SK-N-SH (cell line): Measurements from ENCODE around the gene LPCAT3.

Source experiments
- CHD2 ChIP-seq: fragments of 150-350 bp; IDR thresholded peaks from 2 replicates; pipeline ENCODE4 v1.6.1; 2018; ENCODE audit warnings: low read length; ENCODE audit not compliant: partially characterized antibody
- RFX5 ChIP-seq: IDR thresholded peaks from 2 replicates; pipeline ENCODE4 v1.6.1; 2012; ENCODE audit warnings: mild to moderate bottlenecking, improper control_type of control experiment, low read length
- SIN3A ChIP-seq: IDR thresholded peaks from 2 replicates; pipeline ENCODE4 v1.6.1; 2012; ENCODE audit warnings: low read depth, mild to moderate bottlenecking, low read length, moderate library complexity, borderline replicate concordance
- TF ChIP-seq, protein P1 (sequence below): IDR thresholded peaks from 2 replicates; pipeline ENCODE4 v1.6.1; 2012; ENCODE audit warnings: mild to moderate bottlenecking, low read depth, low read length, moderate library complexity
- TF ChIP-seq, protein P2 (sequence below): fragments of 200-600 bp; sonication (generic); IDR thresholded peaks from 2 replicates; pipeline ENCODE4 v1.6.1; 2017; ENCODE audit warnings: antibody characterized with exemption, mild to moderate bottlenecking, moderate library complexity
- TF ChIP-seq, protein P3 (sequence below): IDR thresholded peaks from 2 replicates; pipeline ENCODE4 v1.4.0; 2012; ENCODE audit warnings: low read depth, borderline replicate concordance

DNA sequence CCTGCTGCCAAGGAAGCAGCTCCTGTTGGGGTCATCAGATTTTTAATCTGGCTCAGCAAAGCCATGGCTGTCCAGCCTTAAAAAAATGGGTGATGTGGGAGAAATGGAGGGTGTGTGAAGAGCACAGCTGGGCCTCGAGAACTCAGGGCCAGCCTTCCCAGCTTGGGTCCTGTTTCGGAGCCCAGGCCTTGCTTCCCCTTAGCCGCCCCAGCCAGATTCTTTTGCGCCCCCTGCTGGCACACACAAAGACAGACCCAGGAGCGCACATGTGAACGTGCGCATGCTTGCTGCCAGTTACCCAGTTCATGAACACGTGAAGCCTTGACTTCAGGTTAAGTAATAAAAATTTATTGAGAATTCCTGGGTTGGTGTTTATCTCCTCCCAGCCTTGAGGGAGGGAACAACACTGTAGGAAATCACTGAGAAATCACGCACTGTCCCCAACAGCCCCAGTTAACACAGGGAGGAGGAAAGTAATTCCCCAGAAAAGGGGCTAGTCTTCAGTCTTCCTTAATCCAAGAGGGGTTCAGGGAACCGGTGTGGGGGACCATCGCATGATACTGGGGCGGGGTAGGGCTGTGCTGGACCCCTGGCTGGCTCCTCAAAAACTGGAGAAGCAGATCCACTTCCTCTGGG, 53.1 kb downstream of the LPCAT3 start:
- TF ChIP-seq CHD2 (no peak), RFX5 (no peak), SIN3A (peak; percentile 57; the same call in 1 of the 2 replicates)
- TF ChIP-seq, protein P1, sequence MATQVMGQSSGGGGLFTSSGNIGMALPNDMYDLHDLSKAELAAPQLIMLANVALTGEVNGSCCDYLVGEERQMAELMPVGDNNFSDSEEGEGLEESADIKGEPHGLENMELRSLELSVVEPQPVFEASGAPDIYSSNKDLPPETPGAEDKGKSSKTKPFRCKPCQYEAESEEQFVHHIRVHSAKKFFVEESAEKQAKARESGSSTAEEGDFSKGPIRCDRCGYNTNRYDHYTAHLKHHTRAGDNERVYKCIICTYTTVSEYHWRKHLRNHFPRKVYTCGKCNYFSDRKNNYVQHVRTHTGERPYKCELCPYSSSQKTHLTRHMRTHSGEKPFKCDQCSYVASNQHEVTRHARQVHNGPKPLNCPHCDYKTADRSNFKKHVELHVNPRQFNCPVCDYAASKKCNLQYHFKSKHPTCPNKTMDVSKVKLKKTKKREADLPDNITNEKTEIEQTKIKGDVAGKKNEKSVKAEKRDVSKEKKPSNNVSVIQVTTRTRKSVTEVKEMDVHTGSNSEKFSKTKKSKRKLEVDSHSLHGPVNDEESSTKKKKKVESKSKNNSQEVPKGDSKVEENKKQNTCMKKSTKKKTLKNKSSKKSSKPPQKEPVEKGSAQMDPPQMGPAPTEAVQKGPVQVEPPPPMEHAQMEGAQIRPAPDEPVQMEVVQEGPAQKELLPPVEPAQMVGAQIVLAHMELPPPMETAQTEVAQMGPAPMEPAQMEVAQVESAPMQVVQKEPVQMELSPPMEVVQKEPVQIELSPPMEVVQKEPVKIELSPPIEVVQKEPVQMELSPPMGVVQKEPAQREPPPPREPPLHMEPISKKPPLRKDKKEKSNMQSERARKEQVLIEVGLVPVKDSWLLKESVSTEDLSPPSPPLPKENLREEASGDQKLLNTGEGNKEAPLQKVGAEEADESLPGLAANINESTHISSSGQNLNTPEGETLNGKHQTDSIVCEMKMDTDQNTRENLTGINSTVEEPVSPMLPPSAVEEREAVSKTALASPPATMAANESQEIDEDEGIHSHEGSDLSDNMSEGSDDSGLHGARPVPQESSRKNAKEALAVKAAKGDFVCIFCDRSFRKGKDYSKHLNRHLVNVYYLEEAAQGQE, result no peak
- TF ChIP-seq, protein P2, sequence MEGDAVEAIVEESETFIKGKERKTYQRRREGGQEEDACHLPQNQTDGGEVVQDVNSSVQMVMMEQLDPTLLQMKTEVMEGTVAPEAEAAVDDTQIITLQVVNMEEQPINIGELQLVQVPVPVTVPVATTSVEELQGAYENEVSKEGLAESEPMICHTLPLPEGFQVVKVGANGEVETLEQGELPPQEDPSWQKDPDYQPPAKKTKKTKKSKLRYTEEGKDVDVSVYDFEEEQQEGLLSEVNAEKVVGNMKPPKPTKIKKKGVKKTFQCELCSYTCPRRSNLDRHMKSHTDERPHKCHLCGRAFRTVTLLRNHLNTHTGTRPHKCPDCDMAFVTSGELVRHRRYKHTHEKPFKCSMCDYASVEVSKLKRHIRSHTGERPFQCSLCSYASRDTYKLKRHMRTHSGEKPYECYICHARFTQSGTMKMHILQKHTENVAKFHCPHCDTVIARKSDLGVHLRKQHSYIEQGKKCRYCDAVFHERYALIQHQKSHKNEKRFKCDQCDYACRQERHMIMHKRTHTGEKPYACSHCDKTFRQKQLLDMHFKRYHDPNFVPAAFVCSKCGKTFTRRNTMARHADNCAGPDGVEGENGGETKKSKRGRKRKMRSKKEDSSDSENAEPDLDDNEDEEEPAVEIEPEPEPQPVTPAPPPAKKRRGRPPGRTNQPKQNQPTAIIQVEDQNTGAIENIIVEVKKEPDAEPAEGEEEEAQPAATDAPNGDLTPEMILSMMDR, result peak; percentile 90
- TF ChIP-seq, protein P3, sequence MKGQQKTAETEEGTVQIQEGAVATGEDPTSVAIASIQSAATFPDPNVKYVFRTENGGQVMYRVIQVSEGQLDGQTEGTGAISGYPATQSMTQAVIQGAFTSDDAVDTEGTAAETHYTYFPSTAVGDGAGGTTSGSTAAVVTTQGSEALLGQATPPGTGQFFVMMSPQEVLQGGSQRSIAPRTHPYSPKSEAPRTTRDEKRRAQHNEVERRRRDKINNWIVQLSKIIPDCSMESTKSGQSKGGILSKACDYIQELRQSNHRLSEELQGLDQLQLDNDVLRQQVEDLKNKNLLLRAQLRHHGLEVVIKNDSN, result no peak
